B cell (primary cell): ENCODE results near the gene VWA8. TPM values are rescaled to one million over a fixed set of nuclear protein-coding genes. Genes with fewer than 3 reads are reported as not detected.
"Not testable (repeated sequence)": the region's sequence is repeated elsewhere in the genome, so short reads cannot be mapped to it uniquely, and the experiment has no call there.

Experiments used
- ATAC-seq: fragments of 200-7000 bp; cut with Tn5 transposase; one replicate; pipeline ENCODE4 v1.10.0; 2021; ENCODE audit warnings: low read depth, mild to moderate bottlenecking, moderate number of reproducible peaks, moderate library complexity
- CTCF ChIA-PET: fragments of 350-600 bp; sonication (Branson Sonifier 250); formaldehyde crosslinking; loops from one replicate; lab custom pipeline; 2021; ENCODE audit warnings: antibody characterized with exemption, inconsistent platforms; lab: Charles Lee
- POLR2A ChIA-PET: fragments of 350-600 bp; sonication (Branson Sonifier 250); formaldehyde crosslinking; loops from one replicate; lab custom pipeline; 2021; ENCODE audit warnings: antibody characterized with exemption; lab: Charles Lee
- DNase-seq: peaks from one replicate; pipeline ENCODE4 v3.0.0; 2013
- H2AFZ ChIP-seq: 2 replicates; pipeline ENCODE4 v1.6.1; 2012; ENCODE audit warnings: mild to moderate bottlenecking, low read depth, low read length; ENCODE audit not compliant: insufficient read depth, poor library complexity, severe bottlenecking
- H3K27ac ChIP-seq, 2 donors: 1 replicate in 1 of 2; 2 replicates in 1 of 2; pipeline ENCODE4 v1.5.1; 2012 to 2013; ENCODE audit warnings: low read length in 2 of 2, mild to moderate bottlenecking in 2 of 2, moderate library complexity in 1 of 2
- H3K27me3 ChIP-seq, 4 experiments: fragments of 200-600 bp in 1 of 4; sonication (generic) in 1 of 4; replicated peaks in 1 of 4; 1 replicate in 2 of 4; 2 replicates in 2 of 4; pipeline versions ENCODE4 v1.6.1 to v1.7.0; 2013 to 2016; ENCODE audit warnings: low read length in 3 of 4, mild to moderate bottlenecking in 2 of 4, mixed read lengths in 1 of 4, moderate library complexity in 1 of 4; ENCODE audit not compliant: insufficient read depth in 4 of 4, control insufficient read depth in 3 of 4; ENCODE audit errors: control extremely low read depth in 1 of 4
- H3K36me3 ChIP-seq, 2 experiments: replicated peaks in 1 of 2; 1 replicate in 1 of 2; 2 replicates in 1 of 2; pipeline versions ENCODE4 v1.6.1 to v1.7.1; 2013; ENCODE audit warnings: low read length in 1 of 2; ENCODE audit not compliant: insufficient read depth in 2 of 2, control insufficient read depth in 1 of 2; ENCODE audit errors: control extremely low read depth in 1 of 2, extremely low read depth in 1 of 2
- H3K4me1 ChIP-seq, 2 donors: fragments of 200-600 bp in 1 of 2; sonication (generic) in 1 of 2; 1 replicate in 1 of 2; 2 replicates in 1 of 2; pipeline versions ENCODE4 v1.5.1 to v1.6.1; 2013 to 2017; ENCODE audit warnings: low read length in 2 of 2; ENCODE audit not compliant: control insufficient read depth in 2 of 2, insufficient read depth in 2 of 2
- H3K4me2 ChIP-seq: replicated peaks from 2 replicates; pipeline ENCODE3; 2012; ENCODE audit warnings: mild to moderate bottlenecking, low read depth, low read length; ENCODE audit not compliant: poor library complexity, severe bottlenecking
- H3K4me3 ChIP-seq, 5 experiments: fragments of 200-600 bp in 1 of 5; sonication (generic) in 1 of 5; 1 replicate in 3 of 5; 2 replicates in 2 of 5; pipeline versions ENCODE4 v1.5.1 to v1.7.0; 2011 to 2016; ENCODE audit warnings: low read length in 4 of 5, mild to moderate bottlenecking in 4 of 5, low read depth in 2 of 5, control low read depth in 1 of 5, moderate library complexity in 1 of 5; ENCODE audit not compliant: insufficient read depth in 1 of 5; ENCODE audit errors: control extremely low read depth in 1 of 5, extremely low read depth in 1 of 5
- H3K79me2 ChIP-seq: fragments of 200-600 bp; sonication (generic); one replicate; pipeline ENCODE4 v1.6.0; 2016; ENCODE audit warnings: low read length; ENCODE audit not compliant: control insufficient read depth, insufficient read depth
- H3K9ac ChIP-seq: fragments of 200-600 bp; sonication (generic); 2 replicates; pipeline ENCODE4 v1.6.1; 2017; ENCODE audit warnings: mild to moderate bottlenecking, low read length, moderate library complexity
- H3K9me3 ChIP-seq, 3 donors: one replicate each; pipeline versions ENCODE4 v1.6.1 to v1.7.1; 2013; ENCODE audit warnings: low read length in 2 of 3; ENCODE audit not compliant: control insufficient read depth in 2 of 3, insufficient read depth in 1 of 3; ENCODE audit errors: control extremely low read depth in 1 of 3
- H4K20me1 ChIP-seq: 2 replicates; pipeline ENCODE4 v1.6.0; 2012; ENCODE audit warnings: mild to moderate bottlenecking, low read length; ENCODE audit not compliant: insufficient read depth, control insufficient read depth, poor library complexity, severe bottlenecking
- H3K27ac Mint-ChIP-seq: one replicate; pipeline ENCODE4 v1.8.0; 2021; ENCODE audit warnings: mixed read lengths
- H3K27me3 Mint-ChIP-seq: one replicate; pipeline ENCODE4 v1.8.0; 2021; ENCODE audit warnings: mixed read lengths
- H3K4me1 Mint-ChIP-seq: one replicate; pipeline ENCODE4 v1.8.0; 2021; ENCODE audit warnings: mixed read lengths
- H3K4me3 Mint-ChIP-seq: one replicate; pipeline ENCODE4 v1.8.0; 2021; ENCODE audit warnings: mixed read lengths
- H3K9me3 Mint-ChIP-seq: one replicate; pipeline ENCODE4 v1.8.0; 2022; ENCODE audit warnings: mixed read lengths; ENCODE audit not compliant: insufficient read depth
- EZH2 ChIP-seq: IDR thresholded peaks from 2 replicates; pipeline ENCODE4 v1.6.1; 2012; ENCODE audit warnings: borderline replicate concordance, low read depth, mild to moderate bottlenecking, moderate library complexity, low read length; ENCODE audit not compliant: insufficient read depth, poor library complexity, severe bottlenecking
- WGBS: methylation state at CpG from one replicate; pipeline ENCODE4 v1.1.5; 2013; ENCODE audit warnings: missing lambda C conversion rate; ENCODE audit not compliant: insufficient coverage; 5-methylcytosine and 5-hydroxymethylcytosine counted together
- intact Hi-C: fragments of 100-400 bp; cut with micrococcal nuclease; formaldehyde crosslinking; loops from one replicate; pipeline ENCODE4 v1.10.0; 2022
- polyA plus RNA-seq: library from polyadenylated mRNA; depleted of rRNA; stranded (reverse); fragments of >200 nt; gene quantifications from 2 replicates; pipeline ENCODE4 v1.2.3, GENCODE V29; 2012
- total RNA-seq, 2 donors: library from RNA; stranded (reverse); fragments of 120-200 nt in 1 of 2; gene quantifications; 1 replicate in 1 of 2; 2 replicates in 1 of 2; pipeline versions ENCODE4 v1.2.3 to v1.2.4, GENCODE V29; 2013 to 2022
- TF ChIP-seq, protein P1 (sequence below): fragments of 200-600 bp; IDR thresholded peaks from one replicate; pipeline ENCODE4 v1.8.0; 2022; ENCODE audit warnings: antibody characterized with exemption, mild to moderate bottlenecking

VWA8 gene
- total and polyA plus RNA-seq, 2 donors (not counting 1 experiment from before 2014, with no cell fraction given) = 6.0 to 19.7 TPM

DNA sequence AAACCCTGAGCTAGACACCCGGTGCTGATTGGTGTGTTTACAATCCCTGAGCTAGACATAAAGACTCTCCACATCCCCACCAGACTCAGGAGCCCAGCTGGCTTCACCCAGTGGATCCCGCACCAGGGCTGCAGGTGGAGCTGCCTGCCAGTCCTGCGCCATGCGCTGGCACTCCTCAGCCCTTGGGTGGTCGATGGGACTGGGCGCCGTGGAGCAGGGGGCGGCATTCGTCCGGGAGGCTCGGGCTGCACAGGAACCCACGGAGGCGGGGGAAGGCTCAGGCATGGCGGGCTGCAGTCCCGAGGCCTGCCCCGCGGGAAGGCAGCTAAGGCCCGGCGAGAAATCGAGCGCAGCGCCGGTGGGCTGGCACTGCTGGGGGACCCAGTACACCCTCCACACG lies 62.5 kb downstream of the VWA8 start:
- intact Hi-C loops = not testable (repeated sequence)

DNA sequence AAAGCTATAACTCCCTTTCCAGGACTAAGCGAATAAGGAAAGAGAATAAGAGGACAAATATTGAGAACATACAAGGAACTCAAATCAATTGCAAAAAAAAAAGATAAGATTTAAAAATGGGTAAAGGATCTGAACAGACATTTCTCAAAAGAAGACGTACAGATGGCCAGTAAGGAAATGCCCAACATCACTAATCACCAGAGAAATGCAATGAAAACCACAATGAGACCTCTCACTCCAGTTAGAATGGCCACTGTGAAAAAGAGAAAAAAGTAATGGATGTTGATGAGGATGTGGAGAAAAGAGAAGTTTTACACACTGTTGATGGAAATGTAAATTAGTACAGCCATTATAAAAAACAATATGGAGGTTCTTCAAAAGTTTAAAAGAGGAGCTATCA lies 63.8 kb downstream of the VWA8 start:
- POLR2A ChIA-PET = no interaction called here

More for the DNA sequence above, 62.5 kb downstream of the VWA8 start:
- H3K4me2 ChIP-seq, H3K4me1 Mint-ChIP-seq, DNase-seq, H3K4me1 ChIP-seq, ATAC-seq, H3K9ac ChIP-seq, H3K4me3 ChIP-seq, H4K20me1 ChIP-seq, H3K27ac ChIP-seq, H3K9me3 Mint-ChIP-seq, H3K9me3 ChIP-seq, CTCF ChIA-PET, H3K27ac Mint-ChIP-seq, H3K79me2 ChIP-seq, H3K36me3 ChIP-seq, H3K4me3 Mint-ChIP-seq, POLR2A ChIA-PET, H3K27me3 Mint-ChIP-seq, H2AFZ ChIP-seq, H3K27me3 ChIP-seq: not testable (repeated sequence)
- no CpG with 5 or more reads among the region's 24 CpGs for WGBS

More for the DNA sequence above, 63.8 kb downstream of the VWA8 start:
- DNase-seq (no peak), ATAC-seq (no peak)
- H3K36me3 ChIP-seq = peaks cover 2 to 4% of the 10 kb centered on the region in 2 experiments
- H3K27ac Mint-ChIP-seq = no peak overlapping the region
- no peaks in the 10 kb centered on the region for H3K27me3 ChIP-seq
- no peaks in the 10 kb centered on the region for H3K4me1 Mint-ChIP-seq
- no peak overlapping the region for H2AFZ ChIP-seq
- H3K4me3 ChIP-seq = no peak overlapping the region
- H3K9me3 Mint-ChIP-seq = no peaks in the 10 kb centered on the region
- H3K4me3 Mint-ChIP-seq = no peak overlapping the region
- intact Hi-C loops = no loop called here
- no peak for TF ChIP-seq EZH2
- TF ChIP-seq, protein P1, sequence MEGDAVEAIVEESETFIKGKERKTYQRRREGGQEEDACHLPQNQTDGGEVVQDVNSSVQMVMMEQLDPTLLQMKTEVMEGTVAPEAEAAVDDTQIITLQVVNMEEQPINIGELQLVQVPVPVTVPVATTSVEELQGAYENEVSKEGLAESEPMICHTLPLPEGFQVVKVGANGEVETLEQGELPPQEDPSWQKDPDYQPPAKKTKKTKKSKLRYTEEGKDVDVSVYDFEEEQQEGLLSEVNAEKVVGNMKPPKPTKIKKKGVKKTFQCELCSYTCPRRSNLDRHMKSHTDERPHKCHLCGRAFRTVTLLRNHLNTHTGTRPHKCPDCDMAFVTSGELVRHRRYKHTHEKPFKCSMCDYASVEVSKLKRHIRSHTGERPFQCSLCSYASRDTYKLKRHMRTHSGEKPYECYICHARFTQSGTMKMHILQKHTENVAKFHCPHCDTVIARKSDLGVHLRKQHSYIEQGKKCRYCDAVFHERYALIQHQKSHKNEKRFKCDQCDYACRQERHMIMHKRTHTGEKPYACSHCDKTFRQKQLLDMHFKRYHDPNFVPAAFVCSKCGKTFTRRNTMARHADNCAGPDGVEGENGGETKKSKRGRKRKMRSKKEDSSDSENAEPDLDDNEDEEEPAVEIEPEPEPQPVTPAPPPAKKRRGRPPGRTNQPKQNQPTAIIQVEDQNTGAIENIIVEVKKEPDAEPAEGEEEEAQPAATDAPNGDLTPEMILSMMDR = no peak
- no peaks in the 10 kb centered on the region for H3K9me3 ChIP-seq
- H4K20me1 ChIP-seq = no peaks in the 10 kb centered on the region
- H3K4me2 ChIP-seq = no peak overlapping the region
- no CpG with 5 or more reads among the region's 2 CpGs for WGBS
- no peak overlapping the region for H3K9ac ChIP-seq
- no peaks in the 10 kb centered on the region for H3K4me1 ChIP-seq
- no peaks in the 10 kb centered on the region for H3K27me3 Mint-ChIP-seq
- H3K27ac ChIP-seq = no peak overlapping the region
- CTCF ChIA-PET = interaction anchor here (0.6 kb wide), 1 partner anchor 215 kb away, joined by 3 read pairs; no protein-coding TSS in a partner anchor
- no peaks in the 10 kb centered on the region for H3K79me2 ChIP-seq
